ENCODE measurements around the gene ERO1B. TPM values are rescaled to one million over a fixed set of nuclear protein-coding genes. Genes with fewer than 3 reads are reported as not detected.

ERO1B gene
- total and polyA plus RNA-seq, 2 donors (not counting 1 experiment from before 2014, with no cell fraction given) = 2.2 to 5.0 TPM

- H3K9ac ChIP-seq (ENCODE audit: insufficient read depth, low read length) = peak overlapping the region; percentile 70
- peak overlapping the region; percentile 85 for H3K4me2 ChIP-seq (ENCODE audit: extremely low read depth, insufficient read depth, low read length)
- H3K4me1 ChIP-seq (ENCODE audit: control insufficient read depth, extremely low read depth, insufficient read depth, low read length) = no peaks in the 10 kb centered on the region
- no peaks in the 10 kb centered on the region for H3K9me3 ChIP-seq (ENCODE audit: control insufficient read depth, insufficient read depth, low read depth, low read length)
- no peaks in the 10 kb centered on the region for H4K20me1 ChIP-seq (ENCODE audit: control insufficient read depth, extremely low read depth, insufficient read depth, low read length)
- H2AFZ ChIP-seq (ENCODE audit: low read length) = peak overlapping the region; percentile 91
- no peak overlapping the region for H3K27ac ChIP-seq (ENCODE audit: insufficient read depth, low read length)
- H3K27me3 ChIP-seq (ENCODE audit: control insufficient read depth, insufficient read depth, low read length) = peaks cover 5% of the 10 kb centered on the region
- H3K36me3 ChIP-seq (ENCODE audit: control insufficient read depth, insufficient read depth, low read length) = no peaks in the 10 kb centered on the region
- H3K79me2 ChIP-seq (ENCODE audit: control insufficient read depth, insufficient read depth, low read length) = no peaks in the 10 kb centered on the region
- DNase-seq (ENCODE audit: low read depth in 2 of 2) = peak; percentile 13 to 24
- TF ChIP-seq, protein P1, sequence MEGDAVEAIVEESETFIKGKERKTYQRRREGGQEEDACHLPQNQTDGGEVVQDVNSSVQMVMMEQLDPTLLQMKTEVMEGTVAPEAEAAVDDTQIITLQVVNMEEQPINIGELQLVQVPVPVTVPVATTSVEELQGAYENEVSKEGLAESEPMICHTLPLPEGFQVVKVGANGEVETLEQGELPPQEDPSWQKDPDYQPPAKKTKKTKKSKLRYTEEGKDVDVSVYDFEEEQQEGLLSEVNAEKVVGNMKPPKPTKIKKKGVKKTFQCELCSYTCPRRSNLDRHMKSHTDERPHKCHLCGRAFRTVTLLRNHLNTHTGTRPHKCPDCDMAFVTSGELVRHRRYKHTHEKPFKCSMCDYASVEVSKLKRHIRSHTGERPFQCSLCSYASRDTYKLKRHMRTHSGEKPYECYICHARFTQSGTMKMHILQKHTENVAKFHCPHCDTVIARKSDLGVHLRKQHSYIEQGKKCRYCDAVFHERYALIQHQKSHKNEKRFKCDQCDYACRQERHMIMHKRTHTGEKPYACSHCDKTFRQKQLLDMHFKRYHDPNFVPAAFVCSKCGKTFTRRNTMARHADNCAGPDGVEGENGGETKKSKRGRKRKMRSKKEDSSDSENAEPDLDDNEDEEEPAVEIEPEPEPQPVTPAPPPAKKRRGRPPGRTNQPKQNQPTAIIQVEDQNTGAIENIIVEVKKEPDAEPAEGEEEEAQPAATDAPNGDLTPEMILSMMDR (conservative IDR thresholded peaks at IDR 0.05 in 1 of 2, IDR thresholded peaks at IDR 0.05 in 1 of 2; ENCODE audit: low read depth in 1 of 2, low read length in 2 of 2) = no peak
- no peak for TF ChIP-seq EZH2 (IDR thresholded peaks at IDR 0.05; ENCODE audit: low read length, missing control alignments)
- H3K4me3 ChIP-seq (replicated peaks in 1 of 4; ENCODE audit: control extremely low read depth in 1 of 4, insufficient read depth in 1 of 4, low read depth in 3 of 4, low read length in 4 of 4) = peak overlapping the region; percentile 66 to 83 (median 76)
Observed at GRCh38 chr1:236281198-236281653, 532 bp downstream of the ERO1B start.

DNA sequence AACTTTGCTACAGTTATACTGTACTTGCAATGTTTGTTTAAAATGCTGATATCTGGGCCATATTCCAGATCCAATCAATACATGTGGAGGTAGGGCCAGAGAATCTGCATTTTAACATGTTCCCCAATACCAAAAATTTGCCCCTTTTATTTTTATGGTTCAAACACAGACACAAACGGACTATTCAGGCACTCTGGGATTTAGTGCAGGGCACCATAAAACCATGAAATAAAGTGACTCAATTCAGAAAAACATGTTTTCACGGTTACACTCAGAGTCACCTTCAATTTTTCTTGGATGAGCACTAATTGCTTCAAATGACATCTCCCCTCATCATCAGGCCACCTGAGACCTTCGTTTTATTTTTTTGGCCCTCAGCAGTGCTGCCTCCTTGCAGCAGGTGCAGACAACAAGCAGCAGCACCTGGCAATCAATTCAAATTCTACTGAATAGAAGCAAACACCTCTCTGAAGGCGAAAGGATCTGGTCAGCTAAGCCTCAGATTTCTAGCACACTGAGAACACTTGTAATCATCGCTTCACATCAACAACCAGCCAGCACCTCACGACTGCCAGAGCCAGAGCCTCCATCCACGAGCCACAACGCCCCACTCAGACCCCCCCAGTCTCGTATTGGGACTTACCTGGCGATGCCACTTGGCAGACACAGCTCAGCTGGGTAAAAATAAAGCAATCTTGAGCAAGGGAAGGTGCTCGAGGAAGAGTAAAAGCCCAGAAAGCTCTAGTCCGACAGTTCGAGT lies 1.1 kb downstream of the ERO1B start:
- Histone ChIP-seq H3K36me3 (ENCODE audit: control insufficient read depth, insufficient read depth, low read length) (no peaks in the 10 kb centered on the region), H3K9me3 (ENCODE audit: control insufficient read depth, insufficient read depth, low read depth, low read length) (no peaks in the 10 kb centered on the region), H2AFZ (ENCODE audit: low read length) (peak overlapping the region; percentile 81), H3K79me2 (ENCODE audit: control insufficient read depth, insufficient read depth, low read length) (no peaks in the 10 kb centered on the region), H3K27ac (ENCODE audit: insufficient read depth, low read length) (no peak overlapping the region), H3K27me3 (ENCODE audit: control insufficient read depth, insufficient read depth, low read length) (peaks cover 5% of the 10 kb centered on the region), H4K20me1 (ENCODE audit: control insufficient read depth, extremely low read depth, insufficient read depth, low read length) (no peaks in the 10 kb centered on the region), H3K9ac (ENCODE audit: insufficient read depth, low read length) (no peak overlapping the region), H3K4me1 (ENCODE audit: control insufficient read depth, extremely low read depth, insufficient read depth, low read length) (no peaks in the 10 kb centered on the region), H3K4me3 (replicated peaks in 1 of 4; ENCODE audit: control extremely low read depth in 1 of 4, insufficient read depth in 1 of 4, low read depth in 3 of 4, low read length in 4 of 4) (peak overlapping the region; percentile 66 to 83 (median 76)), H3K4me2 (ENCODE audit: extremely low read depth, insufficient read depth, low read length) (peak overlapping the region; percentile 85)
- no peak for DNase-seq (ENCODE audit: low read depth in 2 of 2)
- TF ChIP-seq, protein P1 (conservative IDR thresholded peaks at IDR 0.05 in 1 of 2, IDR thresholded peaks at IDR 0.05 in 1 of 2; ENCODE audit: low read depth in 1 of 2, low read length in 2 of 2) = no peak
- no peak for TF ChIP-seq EZH2 (IDR thresholded peaks at IDR 0.05; ENCODE audit: low read length, missing control alignments)

DNA sequence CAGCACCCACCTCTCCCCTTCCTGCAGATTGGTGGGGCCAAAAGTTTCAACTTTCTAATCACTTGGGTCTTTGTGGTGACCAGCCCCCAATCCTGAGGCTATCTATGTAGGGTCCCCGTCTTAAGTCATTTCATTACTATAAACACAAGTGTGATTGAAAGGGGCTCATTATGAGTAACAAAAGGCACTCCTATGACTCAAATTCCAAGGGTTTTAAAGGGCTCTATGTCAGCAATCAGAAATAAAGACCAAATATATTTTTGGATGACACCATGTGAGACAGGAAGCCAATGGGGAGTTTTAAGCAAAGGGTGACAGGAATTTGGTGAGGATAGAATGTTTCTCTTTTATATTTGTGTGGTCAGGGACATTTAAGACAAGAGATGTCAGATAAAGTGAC lies 6.2 kb downstream of the ERO1B start:
- H3K4me2 ChIP-seq (ENCODE audit: extremely low read depth, insufficient read depth, low read length) = no peak overlapping the region
- no peaks in the 10 kb centered on the region for H3K9me3 ChIP-seq (ENCODE audit: control insufficient read depth, insufficient read depth, low read depth, low read length)
- no peaks in the 10 kb centered on the region for H3K4me1 ChIP-seq (ENCODE audit: control insufficient read depth, extremely low read depth, insufficient read depth, low read length)
- H3K9ac ChIP-seq (ENCODE audit: insufficient read depth, low read length) = no peak overlapping the region
- H3K27ac ChIP-seq (ENCODE audit: insufficient read depth, low read length) = no peak overlapping the region
- H3K79me2 ChIP-seq (ENCODE audit: control insufficient read depth, insufficient read depth, low read length) = no peaks in the 10 kb centered on the region
- no peaks in the 10 kb centered on the region for H3K27me3 ChIP-seq (ENCODE audit: control insufficient read depth, insufficient read depth, low read length)
- no peaks in the 10 kb centered on the region for H3K36me3 ChIP-seq (ENCODE audit: control insufficient read depth, insufficient read depth, low read length)
- no peaks in the 10 kb centered on the region for H4K20me1 ChIP-seq (ENCODE audit: control insufficient read depth, extremely low read depth, insufficient read depth, low read length)
- H2AFZ ChIP-seq (ENCODE audit: low read length) = no peak overlapping the region
- DNase-seq (ENCODE audit: low read depth in 2 of 2) = no peak
- no peak overlapping the region for H3K4me3 ChIP-seq (replicated peaks in 1 of 4; ENCODE audit: control extremely low read depth in 1 of 4, insufficient read depth in 1 of 4, low read depth in 3 of 4, low read length in 4 of 4)
- TF ChIP-seq EZH2 (IDR thresholded peaks at IDR 0.05; ENCODE audit: low read length, missing control alignments) = no peak
- TF ChIP-seq, protein P1 (conservative IDR thresholded peaks at IDR 0.05 in 1 of 2, IDR thresholded peaks at IDR 0.05 in 1 of 2; ENCODE audit: low read depth in 1 of 2, low read length in 2 of 2) = no peak

Measured in fibroblast of lung (primary cell).